GM23338 (cell line): ENCODE data around the gene SDHAF3. TPM values are rescaled to one million over a fixed set of nuclear protein-coding genes. Genes with fewer than 3 reads are reported as not detected.

Source experiments
- ATAC-seq: fragments of 200-7000 bp; cut with Tn5 transposase; 3 replicates; pipeline ENCODE4 v1.9.1; 2020
- DNase-seq: peaks from one replicate; pipeline ENCODE4 v3.0.0-alpha.2; 2015; ENCODE audit warnings: low spot score
- H2AFZ ChIP-seq: fragments of 200-600 bp; sonication (generic); 2 replicates; pipeline ENCODE4 v1.8.0; 2016; ENCODE audit warnings: antibody characterized with exemption, mild to moderate bottlenecking, moderate library complexity
- H3F3A ChIP-seq: fragments of 200-600 bp; sonication (generic); replicated peaks from 2 replicates; pipeline ENCODE4 v1.8.0; 2017; ENCODE audit warnings: antibody characterized with exemption, mixed run types, low read depth
- H3K27ac ChIP-seq: fragments of 200-600 bp; sonication (generic); 2 replicates; pipeline ENCODE4 v1.6.1; 2016; ENCODE audit warnings: low read depth
- H3K27me3 ChIP-seq: fragments of 200-600 bp; sonication (generic); 2 replicates; pipeline ENCODE4 v1.8.0; 2016; ENCODE audit warnings: mild to moderate bottlenecking, mixed run types, moderate library complexity; ENCODE audit not compliant: insufficient read depth
- H3K36me3 ChIP-seq: fragments of 200-600 bp; sonication (generic); 2 replicates; pipeline ENCODE4 v1.8.0; 2016; ENCODE audit warnings: mild to moderate bottlenecking; ENCODE audit not compliant: insufficient read depth
- H3K4me1 ChIP-seq: fragments of 200-600 bp; sonication (generic); 2 replicates; pipeline ENCODE4 v1.8.0; 2016; ENCODE audit warnings: mild to moderate bottlenecking, moderate library complexity; ENCODE audit not compliant: insufficient read depth
- H3K4me2 ChIP-seq: fragments of 200-600 bp; sonication (generic); 2 replicates; pipeline ENCODE4 v1.7.1; 2017; ENCODE audit warnings: mixed run types
- H3K4me3 ChIP-seq: fragments of 200-600 bp; sonication (generic); 2 replicates; pipeline ENCODE4 v1.6.1; 2016; ENCODE audit warnings: mixed run types
- H3K79me2 ChIP-seq: fragments of 200-600 bp; sonication (generic); replicated peaks from 2 replicates; pipeline ENCODE4 v1.8.0; 2017; ENCODE audit warnings: mild to moderate bottlenecking; ENCODE audit not compliant: insufficient read depth
- H3K9me2 ChIP-seq: fragments of 200-600 bp; sonication (generic); 2 replicates; pipeline ENCODE4 v1.8.0; 2017; ENCODE audit not compliant: insufficient read depth
- H4K20me1 ChIP-seq: fragments of 200-600 bp; sonication (generic); replicated peaks from 2 replicates; pipeline ENCODE4 v1.8.0; 2017; ENCODE audit warnings: mild to moderate bottlenecking; ENCODE audit not compliant: insufficient read depth
- H3K27ac Mint-ChIP-seq: 2 replicates; pipeline ENCODE4 v1.8.0; 2020; ENCODE audit warnings: inconsistent platforms, mild to moderate bottlenecking, moderate library complexity, mixed read lengths
- H3K27me3 Mint-ChIP-seq: 3 replicates; pipeline ENCODE4 v1.8.0; 2022; ENCODE audit warnings: low read depth, mild to moderate bottlenecking, moderate library complexity, mixed read lengths, inconsistent platforms; ENCODE audit not compliant: insufficient read depth, poor library complexity
- H3K36me3 Mint-ChIP-seq: 3 replicates; pipeline ENCODE4 v1.8.0; 2021; ENCODE audit warnings: low read depth, mild to moderate bottlenecking, inconsistent platforms, moderate library complexity, mixed read lengths
- H3K4me1 Mint-ChIP-seq: 3 replicates; pipeline ENCODE4 v1.8.0; 2020; ENCODE audit warnings: mild to moderate bottlenecking, inconsistent platforms, mixed read lengths
- H3K4me3 Mint-ChIP-seq: 3 replicates; pipeline ENCODE4 v1.8.0; 2021; ENCODE audit warnings: moderate library complexity, mild to moderate bottlenecking, inconsistent platforms, mixed read lengths
- H3K9me3 Mint-ChIP-seq: 3 replicates; pipeline ENCODE4 v1.8.0; 2020; ENCODE audit warnings: moderate library complexity, mild to moderate bottlenecking, inconsistent platforms, mixed read lengths
- CREB1 ChIP-seq: fragments of 250-450 bp; sonication (Bioruptor Pico); IDR thresholded peaks from 2 replicates; pipeline ENCODE4 v1.5.0; 2020; ENCODE audit warnings: low read depth, mild to moderate bottlenecking, moderate library complexity
- CTCF ChIP-seq, 2 experiments: fragments of 200-600 bp in 1 of 2; sonication (generic) in 1 of 2; conservative IDR thresholded peaks; 2 replicates each; pipeline versions ENCODE4 v1.5.1 to v1.6.1; 2016 to 2017; ENCODE audit warnings: antibody characterized with exemption in 2 of 2, low read depth in 2 of 2, mild to moderate bottlenecking in 2 of 2, moderate library complexity in 1 of 2
- EZH2 ChIP-seq: fragments of 200-600 bp; sonication (generic); IDR thresholded peaks from one replicate; pipeline ENCODE4 v1.8.0; 2017; ENCODE audit warnings: antibody characterized with exemption, mild to moderate bottlenecking, low read depth; ENCODE audit not compliant: unreplicated experiment
- EZH2phosphoT487 ChIP-seq: fragments of 200-600 bp; sonication (generic); IDR thresholded peaks from one replicate; pipeline ENCODE4 v1.8.1; 2018; ENCODE audit warnings: antibody characterized with exemption; ENCODE audit not compliant: unreplicated experiment
- JUNB ChIP-seq: IDR thresholded peaks from one replicate; pipeline ENCODE4 v1.6.1; 2016; ENCODE audit warnings: antibody characterized with exemption; ENCODE audit not compliant: unreplicated experiment
- NANOG ChIP-seq: IDR thresholded peaks from 2 replicates; pipeline ENCODE4 v1.6.1; 2016; ENCODE audit warnings: antibody characterized with exemption, borderline replicate concordance
- POLR2AphosphoS5 ChIP-seq: IDR thresholded peaks from 2 replicates; pipeline ENCODE4 v1.6.1; 2016; ENCODE audit warnings: antibody characterized with exemption, low read depth
- REST ChIP-seq: IDR thresholded peaks from one replicate; pipeline ENCODE4 v1.6.1; 2018; ENCODE audit warnings: antibody characterized with exemption; ENCODE audit not compliant: unreplicated experiment
- STAT1 ChIP-seq: IDR thresholded peaks from one replicate; pipeline ENCODE4 v1.6.1; 2016; ENCODE audit warnings: antibody characterized with exemption; ENCODE audit not compliant: unreplicated experiment
- ZNF114 ChIP-seq: fragments of 250-450 bp; sonication (Bioruptor Pico); IDR thresholded peaks from 2 replicates; pipeline ENCODE4 v1.5.0; 2020; ENCODE audit warnings: mild to moderate bottlenecking, moderate library complexity
- ZNF331 ChIP-seq: fragments of 250-450 bp; sonication (Bioruptor Pico); IDR thresholded peaks from 2 replicates; pipeline ENCODE4 v1.5.0; 2020; ENCODE audit warnings: low read depth, mild to moderate bottlenecking, moderate library complexity
- ZNF462 ChIP-seq: fragments of 250-450 bp; sonication (Bioruptor Pico); IDR thresholded peaks from 2 replicates; pipeline ENCODE4 v1.5.0; 2020; ENCODE audit warnings: mild to moderate bottlenecking, moderate library complexity
- polyA plus RNA-seq: library from polyadenylated mRNA; unstranded; fragments of >200 nt; fragmentation: Nextera tagmentation; extraction: Ambion mirVana; gene quantifications from 2 replicates; pipeline ENCODE4 v1.2.1, GENCODE V29; 2016
- total RNA-seq: library from RNA; depleted of rRNA; stranded (reverse); fragments of >200 nt; shearing (Covaris generic); gene quantifications from 2 replicates; pipeline ENCODE4 v1.2.3, GENCODE V29; 2014
- TF ChIP-seq, protein P1 (sequence below): IDR thresholded peaks from 2 replicates; pipeline ENCODE4 v1.6.1; 2016; ENCODE audit warnings: antibody characterized with exemption

SDHAF3 gene
- total and polyA plus RNA-seq, 2 experiments from 2014 or later: 35.5 to 123 TPM

DNA sequence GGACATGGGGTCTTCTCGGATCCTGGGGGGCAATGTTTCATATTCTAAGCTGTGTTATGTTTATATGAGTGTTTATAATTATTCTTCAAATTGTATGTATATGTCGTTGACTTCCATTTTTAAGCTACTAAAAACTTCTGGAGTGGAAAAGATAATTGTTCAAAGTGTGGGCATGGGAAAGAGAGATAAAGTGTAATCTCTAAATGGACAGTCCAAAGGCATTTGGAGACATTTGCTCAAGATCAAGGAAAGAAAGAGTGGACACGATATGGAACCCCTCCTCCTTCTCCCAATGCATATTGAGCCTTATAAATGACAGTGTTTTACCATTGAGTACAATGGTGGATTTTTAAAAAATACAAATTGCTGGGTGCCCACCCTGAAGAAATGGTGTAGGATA lies 81.1 kb downstream of the SDHAF3 start (continued):
- TF ChIP-seq ZNF462: no peak
- no peak for TF ChIP-seq EZH2
- TF ChIP-seq ZNF114: no peak
- no peak for TF ChIP-seq STAT1

- H3K4me1 Mint-ChIP-seq: no peaks in the 10 kb centered on the region
Measured at GRCh38 chr7:97200018-97200417, 82.5 kb downstream of the SDHAF3 start.

More at GRCh38 chr7:97200018-97200417, 82.5 kb downstream of the SDHAF3 start:
- H3K27ac ChIP-seq: no peak overlapping the region
- H3K27ac Mint-ChIP-seq: no peak overlapping the region
- H2AFZ ChIP-seq: no peak overlapping the region
- no peaks in the 10 kb centered on the region for H3F3A ChIP-seq
- H3K4me3 ChIP-seq: no peak overlapping the region
- no peaks in the 10 kb centered on the region for H3K4me1 ChIP-seq
- H3K27me3 Mint-ChIP-seq: peaks cover 2% of the 10 kb centered on the region
- H3K4me3 Mint-ChIP-seq: no peak overlapping the region
- no peaks in the 10 kb centered on the region for H3K79me2 ChIP-seq
- H3K9me3 Mint-ChIP-seq: peaks cover 2% of the 10 kb centered on the region; the same call in 1 of the 3 replicates
- no peaks in the 10 kb centered on the region for H4K20me1 ChIP-seq
- DNase-seq (no peak), ATAC-seq (no peak)
- peaks cover 1% of the 10 kb centered on the region; the same call in 1 of the 3 replicates for H3K36me3 Mint-ChIP-seq
- no peaks in the 10 kb centered on the region for H3K27me3 ChIP-seq
- H3K9me2 ChIP-seq: 0 out of 2 replicates have a peak, but pooled peaks cover 2% of the 10 kb centered on the region
- TF ChIP-seq, protein P1, sequence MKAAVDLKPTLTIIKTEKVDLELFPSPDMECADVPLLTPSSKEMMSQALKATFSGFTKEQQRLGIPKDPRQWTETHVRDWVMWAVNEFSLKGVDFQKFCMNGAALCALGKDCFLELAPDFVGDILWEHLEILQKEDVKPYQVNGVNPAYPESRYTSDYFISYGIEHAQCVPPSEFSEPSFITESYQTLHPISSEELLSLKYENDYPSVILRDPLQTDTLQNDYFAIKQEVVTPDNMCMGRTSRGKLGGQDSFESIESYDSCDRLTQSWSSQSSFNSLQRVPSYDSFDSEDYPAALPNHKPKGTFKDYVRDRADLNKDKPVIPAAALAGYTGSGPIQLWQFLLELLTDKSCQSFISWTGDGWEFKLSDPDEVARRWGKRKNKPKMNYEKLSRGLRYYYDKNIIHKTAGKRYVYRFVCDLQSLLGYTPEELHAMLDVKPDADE: no peak
- TF ChIP-seq EZH2phosphoT487: no peak
- no peak for TF ChIP-seq JUNB
- no peak for TF ChIP-seq POLR2AphosphoS5
- TF ChIP-seq CTCF (conservative IDR thresholded peaks at IDR 0.05; ENCODE audit: low read depth in 2 of 2): no peak
- no peak for TF ChIP-seq ZNF331 (CRISPR knock-in tag)
- TF ChIP-seq EZH2: no peak
- no peak for TF ChIP-seq REST
- no peak for TF ChIP-seq CREB1 (CRISPR knock-in tag)
- TF ChIP-seq ZNF114: no peak
- no peak for TF ChIP-seq STAT1
- no peak for TF ChIP-seq NANOG
- no peak overlapping the region for H3K4me2 ChIP-seq
- H3K36me3 ChIP-seq: no peaks in the 10 kb centered on the region
